ENCODE results near the gene AZIN2.
A peak's percentile ranks its signal among the peaks of the same experiment; 100 is the strongest.
"Not testable (repeated sequence)": the region's sequence is repeated elsewhere in the genome, so short reads cannot be mapped to it uniquely, and the experiment has no call there.

The AZIN2 gene

DNA sequence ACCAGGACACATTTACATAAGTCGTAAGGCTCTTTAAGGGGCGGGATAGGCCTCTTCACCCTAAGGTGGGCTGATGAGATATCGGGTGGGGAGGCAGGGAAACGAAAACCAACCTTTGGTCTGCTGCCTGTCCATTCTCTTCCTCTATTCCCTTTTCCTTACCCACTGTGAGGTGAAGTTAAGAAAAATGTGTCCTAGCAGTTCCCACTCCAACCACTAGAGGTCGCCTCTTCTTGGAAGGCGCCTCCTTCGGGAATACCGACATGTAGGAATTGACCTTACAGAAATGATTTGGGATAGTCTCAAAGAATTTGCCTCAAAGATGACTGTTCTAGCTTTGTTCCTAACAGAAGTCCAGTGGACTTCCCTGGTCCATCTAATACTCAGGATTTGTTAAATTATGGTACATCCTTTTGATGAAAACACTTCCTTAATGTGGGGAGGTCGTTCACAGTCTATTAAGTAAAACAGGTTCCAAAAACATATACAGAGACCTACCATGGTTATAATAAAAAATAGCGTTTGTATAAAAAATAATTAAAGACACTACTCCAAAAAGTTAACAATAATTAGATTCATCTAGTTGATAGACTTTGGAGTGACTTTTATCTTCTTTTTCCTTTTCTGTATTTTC, 14.1 kb downstream of the AZIN2 start:
- DNase-seq (ENCODE audit: low spot score): peak; percentile 75

DNA sequence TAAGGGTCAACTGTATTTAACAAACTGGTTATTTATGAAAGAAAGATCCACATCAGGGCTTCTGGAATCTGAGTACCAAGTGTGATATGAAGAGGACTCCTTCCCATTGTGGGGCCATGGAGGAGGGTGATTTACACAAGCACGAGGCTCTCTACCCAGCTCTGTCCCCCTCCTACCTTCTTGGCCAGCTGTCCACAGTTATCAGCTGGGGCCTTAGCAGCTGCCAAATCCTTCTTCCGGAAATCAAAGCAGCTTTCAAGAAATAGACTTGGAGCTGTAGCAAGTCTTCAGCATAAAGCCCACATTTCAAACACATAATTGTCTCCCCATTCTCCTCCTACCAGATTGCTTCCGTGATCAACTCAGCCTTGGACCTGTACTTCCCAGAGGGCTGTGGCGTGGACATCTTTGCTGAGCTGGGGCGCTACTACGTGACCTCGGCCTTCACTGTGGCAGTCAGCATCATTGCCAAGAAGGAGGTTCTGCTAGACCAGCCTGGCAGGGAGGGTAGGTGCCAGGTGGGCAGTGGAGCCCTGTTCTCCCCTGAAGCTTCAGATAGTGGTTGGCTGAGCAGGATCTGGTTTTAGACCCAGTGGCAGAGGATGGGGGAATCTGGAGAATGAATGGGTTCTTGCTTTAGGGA, 15.5 kb downstream of the AZIN2 start:
- DNase-seq (ENCODE audit: low spot score): peak; percentile 0

DNA sequence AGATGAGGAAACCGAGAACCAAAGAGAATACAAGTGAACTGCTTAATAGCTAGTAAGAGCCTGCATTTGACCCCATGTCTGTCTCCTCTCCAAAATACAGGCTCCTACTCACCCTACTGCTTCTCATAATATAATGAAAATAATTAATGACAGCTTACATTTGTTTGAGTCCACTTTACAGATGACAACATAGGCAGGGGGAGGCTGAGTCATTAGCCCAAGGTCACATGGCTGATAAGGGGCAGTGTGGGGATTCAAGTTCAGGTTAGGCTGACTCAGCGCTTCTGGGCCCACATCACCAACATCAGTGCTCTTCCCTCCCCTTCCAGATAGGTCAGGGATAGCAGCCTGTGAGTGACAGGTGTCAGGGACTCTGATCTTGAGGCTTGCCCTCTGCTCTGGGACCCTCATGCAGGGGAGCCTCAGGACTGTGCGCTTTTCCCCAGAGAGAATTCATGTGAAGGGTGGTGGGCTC, 16.2 kb downstream of the AZIN2 start:
- DNase-seq (ENCODE audit: low spot score): peak; percentile 2

DNA sequence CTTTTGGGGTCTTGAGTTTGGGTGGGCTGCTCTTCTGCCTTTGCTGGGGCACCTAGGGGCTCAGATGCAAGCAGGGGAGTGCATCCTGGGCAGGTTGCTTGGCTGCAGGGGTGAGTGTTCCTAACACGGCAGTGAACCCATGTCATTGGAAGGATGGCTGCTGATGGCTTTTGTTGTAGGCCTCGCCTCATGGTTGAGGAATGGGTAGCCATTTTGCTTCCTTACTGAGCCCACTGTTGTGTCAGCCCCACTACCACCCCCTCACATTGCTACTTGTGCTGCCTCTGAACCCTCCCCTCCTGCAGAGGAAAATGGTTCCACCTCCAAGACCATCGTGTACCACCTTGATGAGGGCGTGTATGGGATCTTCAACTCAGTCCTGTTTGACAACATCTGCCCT, 16.8 kb downstream of the AZIN2 start:
- peak; percentile 1 for DNase-seq (ENCODE audit: low spot score)

DNA sequence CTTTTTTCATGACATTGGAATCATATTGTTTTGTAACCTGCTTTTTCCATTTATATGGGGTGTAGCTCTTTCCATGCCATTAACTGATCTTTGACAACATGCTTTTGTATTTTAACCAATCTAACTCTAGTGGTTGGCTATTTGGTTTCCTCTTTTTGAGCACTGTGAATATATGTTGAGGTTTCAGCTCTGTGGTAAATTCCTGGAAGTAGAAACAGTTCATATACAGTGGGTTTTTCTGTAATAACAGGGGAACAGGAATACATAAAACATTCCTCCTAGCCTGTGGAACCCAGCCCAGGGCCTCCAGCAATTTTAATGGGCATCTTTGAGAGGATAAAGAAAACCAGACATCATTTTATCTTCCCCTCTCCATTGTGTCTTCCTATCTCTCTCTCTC, 17.4 kb downstream of the AZIN2 start:
- DNase-seq (ENCODE audit: low spot score): no peak

DNA sequence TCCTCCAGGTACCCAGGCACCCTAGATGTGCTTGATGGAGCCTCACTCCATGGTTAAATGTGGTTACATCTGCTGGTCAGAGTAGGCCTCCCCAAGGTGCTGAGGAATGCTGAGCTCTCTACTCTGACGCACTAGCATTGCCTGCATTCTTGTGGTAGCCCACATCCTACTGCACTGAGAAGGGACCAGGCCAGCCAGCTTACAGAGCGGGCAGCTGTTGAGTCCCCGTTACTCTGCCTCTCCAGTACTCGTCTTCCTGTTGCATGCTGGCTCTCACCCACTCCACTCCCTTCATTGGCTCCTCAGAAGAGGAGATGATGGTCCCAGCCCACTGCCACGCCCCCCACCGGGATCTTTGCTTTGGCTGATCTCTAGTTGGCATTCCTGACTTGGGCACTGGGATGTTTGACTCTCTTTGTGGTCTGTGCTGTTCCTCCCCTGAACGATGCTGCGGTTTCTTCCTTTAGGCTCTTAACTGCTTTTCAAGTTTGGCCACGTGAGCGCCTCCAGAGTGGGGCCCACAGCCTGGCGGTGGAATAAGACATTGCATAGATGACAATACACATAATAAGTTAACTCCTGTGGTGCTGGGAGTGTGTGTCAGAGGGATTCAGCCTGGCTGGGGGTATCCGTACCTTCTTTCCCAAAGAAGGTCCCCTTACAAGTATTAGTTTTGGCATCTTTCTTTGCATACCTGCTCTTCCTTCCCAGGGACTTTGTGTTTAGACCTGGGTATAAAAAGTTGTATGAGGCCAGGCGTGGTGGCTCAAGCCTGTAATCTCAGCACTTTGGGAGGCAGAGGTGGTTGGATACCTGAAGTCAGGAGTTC, 18.6 kb downstream of the AZIN2 start:
- DNase-seq (ENCODE audit: low spot score): peak; percentile 49

DNA sequence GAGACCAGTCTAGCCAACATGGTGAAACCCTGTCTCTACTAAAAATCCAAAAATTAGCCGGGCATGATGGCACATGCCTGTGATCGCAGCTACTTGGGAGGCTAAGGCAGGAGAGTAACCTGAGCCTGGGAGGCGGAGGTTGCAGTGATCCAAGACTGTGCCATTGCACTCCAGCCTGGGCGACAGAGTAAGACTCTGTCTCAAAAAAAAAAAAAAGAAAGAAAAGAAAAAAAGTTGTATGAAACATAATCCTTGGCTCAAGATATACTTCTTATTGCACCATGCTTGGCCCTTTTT, 19.1 kb downstream of the AZIN2 start:
- DNase-seq (ENCODE audit: low spot score): not testable (repeated sequence)

DNA sequence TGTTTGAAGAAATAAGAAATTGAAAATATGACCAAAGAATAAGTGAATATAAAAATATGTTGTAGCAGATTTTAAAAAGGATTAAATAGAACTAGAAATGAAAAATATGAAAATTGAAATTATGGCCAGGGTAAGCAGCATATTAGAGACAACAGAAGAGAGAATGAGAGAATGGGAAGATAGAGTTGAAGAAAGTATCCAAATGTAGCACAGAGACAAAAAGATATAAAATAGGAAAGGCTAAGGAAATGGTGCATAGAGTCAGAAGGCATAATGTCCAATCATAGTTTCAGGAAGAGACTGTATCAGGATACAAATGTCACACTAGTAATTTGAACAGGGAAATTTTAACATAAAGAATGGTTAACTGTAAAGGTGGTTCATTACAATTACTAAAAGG, 29.5 kb downstream of the AZIN2 start:
- DNase-seq (ENCODE audit: low spot score): no peak

DNA sequence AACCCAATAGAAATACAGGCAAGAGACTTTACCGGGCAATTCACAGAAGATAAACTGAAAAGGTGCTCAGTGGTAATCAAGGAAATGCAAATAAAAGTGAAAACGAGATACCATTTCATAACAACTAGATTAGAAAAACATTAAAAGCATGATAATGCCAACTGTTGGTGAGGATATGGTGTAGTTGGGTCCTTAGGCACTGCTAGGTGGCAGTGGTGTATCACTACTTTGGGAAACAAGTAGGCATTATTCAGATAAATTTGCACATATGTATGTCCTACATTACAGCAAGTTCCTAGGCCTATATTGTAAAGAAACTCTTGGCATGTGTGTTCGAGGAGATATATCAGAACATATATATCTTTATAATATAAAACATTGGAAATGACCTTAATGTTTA, 31.0 kb downstream of the AZIN2 start:
- peak; percentile 5 for DNase-seq (ENCODE audit: low spot score)

DNA sequence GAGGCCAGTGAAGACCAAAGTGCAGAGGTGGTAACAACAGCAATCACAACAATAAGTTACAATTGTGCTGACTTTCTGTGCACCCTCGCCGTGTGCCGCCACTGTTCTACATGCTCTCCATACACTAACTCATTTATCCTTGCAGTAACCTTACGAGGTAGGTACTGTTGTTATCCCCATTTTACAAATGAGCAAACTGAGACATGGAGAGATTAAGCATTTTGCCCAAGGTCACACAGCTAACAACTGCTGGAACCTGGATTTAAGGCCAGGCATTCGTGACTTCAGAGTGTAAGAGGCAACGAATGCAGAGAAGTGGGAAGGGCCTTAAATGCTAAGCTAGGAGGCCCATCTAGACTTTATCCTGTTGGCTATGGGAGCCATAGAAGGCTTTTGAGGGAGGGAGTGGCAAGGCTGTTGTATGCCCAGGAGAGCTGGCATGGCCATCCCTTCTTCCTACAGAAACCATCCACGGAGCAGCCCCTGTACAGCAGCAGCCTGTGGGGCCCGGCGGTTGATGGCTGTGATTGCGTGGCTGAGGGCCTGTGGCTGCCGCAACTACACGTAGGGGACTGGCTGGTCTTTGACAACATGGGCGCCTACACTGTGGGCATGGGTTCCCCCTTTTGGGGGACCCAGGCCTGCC, 36.6 kb downstream of the AZIN2 start:
- DNase-seq (ENCODE audit: low spot score): no peak

DNA sequence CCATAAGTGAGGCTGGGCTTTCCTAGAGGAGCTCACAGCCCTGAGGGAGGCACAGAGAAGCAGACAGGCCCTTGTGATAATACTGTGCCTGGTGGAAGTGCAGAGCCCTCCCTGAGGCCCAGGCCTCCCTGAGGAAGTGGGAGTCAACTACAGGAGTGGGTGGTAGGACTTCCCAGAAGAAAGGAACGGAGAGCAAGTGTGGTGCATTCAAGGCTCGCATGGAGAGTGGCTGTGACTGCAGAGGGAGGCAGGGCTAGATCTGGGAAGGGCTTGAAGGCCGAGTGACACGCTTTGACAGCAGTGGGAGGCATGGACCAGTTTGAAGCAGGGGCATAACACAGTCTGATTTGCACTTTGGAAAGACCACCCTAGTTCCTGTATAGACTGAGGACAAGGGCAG, 37.3 kb downstream of the AZIN2 start:
- DNase-seq (ENCODE audit: low spot score): no peak

DNA sequence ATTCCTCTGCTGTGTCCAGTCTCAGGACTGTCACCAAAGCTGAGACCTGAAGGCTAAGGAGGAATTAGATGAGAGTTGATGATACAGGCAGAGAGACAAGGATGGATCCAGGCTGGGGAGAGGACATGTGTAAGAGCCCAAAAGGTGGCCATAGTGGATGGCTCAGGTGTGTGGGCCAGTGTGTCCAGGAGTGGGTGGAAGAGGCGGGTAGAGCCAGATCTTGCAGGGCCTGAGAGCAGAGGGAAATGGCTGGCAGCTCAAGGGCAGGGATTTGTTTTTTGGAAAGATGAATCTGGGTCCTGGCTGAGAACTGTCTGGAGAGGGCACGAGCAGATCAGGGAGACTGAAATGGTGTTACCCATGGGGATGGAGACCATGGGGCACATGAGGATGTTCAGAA, 38.1 kb downstream of the AZIN2 start:
- no peak for DNase-seq (ENCODE audit: low spot score)

DNA sequence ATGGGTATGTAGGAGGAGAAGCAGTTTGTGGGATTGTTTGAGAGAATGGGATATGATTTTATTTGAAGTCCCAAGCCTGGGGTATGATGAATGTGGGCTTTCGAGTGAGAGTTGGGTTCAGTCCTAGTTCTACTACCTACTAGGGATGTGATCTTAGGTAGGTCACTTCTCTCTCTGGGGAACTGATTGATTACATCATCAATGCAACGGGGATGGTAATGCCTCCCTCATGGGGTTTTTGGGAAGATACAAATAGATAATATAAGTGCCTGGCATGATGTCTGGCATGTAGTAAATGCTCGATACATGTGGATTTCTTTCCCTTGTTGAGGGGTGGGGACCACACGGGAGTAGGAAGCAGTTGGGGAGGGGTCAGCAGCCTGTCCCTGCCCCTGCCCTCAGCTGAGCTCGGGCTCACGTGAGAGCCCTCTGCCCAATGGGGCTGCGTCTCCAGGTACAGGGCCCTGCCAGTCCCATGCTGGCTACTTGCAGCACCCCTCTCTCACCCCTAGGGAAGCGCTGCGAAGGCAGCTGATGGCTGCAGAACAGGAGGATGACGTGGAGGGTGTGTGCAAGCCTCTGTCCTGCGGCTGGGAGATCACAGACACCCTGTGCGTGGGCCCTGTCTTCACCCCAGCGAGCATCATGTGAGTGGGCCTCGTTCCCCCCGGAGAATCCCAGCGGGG, 38.7 kb downstream of the AZIN2 start:
- peak; percentile 66 for DNase-seq (ENCODE audit: low spot score)

DNA sequence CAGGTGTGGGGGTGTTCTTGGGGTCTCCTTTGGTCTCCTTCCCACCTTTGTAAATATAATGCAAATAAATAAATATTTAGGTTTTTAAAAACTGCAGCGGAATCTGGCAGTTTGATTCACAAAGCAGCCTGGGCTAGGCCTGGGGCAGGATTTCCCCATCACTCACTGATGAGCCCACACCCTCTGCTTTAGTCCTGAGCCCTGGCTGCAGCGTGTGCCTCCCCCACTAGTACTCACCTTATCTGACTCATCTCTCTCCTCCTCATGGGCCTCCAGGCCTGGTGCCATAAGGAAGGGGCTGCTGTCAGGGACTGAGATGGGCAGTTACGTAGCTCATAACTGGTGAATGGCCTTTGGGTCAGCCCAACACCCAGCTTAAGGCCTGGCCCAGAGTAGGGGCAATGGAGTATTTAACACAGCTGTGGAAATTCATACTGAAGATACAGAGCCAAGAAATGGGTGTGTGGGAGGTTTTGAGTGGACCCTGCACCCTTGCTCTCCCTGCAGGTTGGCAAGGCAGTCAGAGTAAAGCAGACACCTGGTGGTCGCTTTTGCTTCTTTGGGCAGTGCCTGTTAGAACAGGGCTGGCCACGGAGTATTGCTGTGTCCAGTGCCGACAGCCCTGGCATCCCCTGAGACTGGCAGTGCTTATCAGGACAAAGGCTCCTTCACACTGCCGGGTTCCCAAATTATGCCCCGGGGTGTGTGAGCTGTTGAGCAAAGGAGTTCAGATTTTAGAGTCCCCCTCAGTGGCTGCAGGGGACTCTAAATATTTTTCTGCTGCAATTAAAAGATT, 39.7 kb downstream of the AZIN2 start:
- DNase-seq (ENCODE audit: low spot score): no peak

DNA sequence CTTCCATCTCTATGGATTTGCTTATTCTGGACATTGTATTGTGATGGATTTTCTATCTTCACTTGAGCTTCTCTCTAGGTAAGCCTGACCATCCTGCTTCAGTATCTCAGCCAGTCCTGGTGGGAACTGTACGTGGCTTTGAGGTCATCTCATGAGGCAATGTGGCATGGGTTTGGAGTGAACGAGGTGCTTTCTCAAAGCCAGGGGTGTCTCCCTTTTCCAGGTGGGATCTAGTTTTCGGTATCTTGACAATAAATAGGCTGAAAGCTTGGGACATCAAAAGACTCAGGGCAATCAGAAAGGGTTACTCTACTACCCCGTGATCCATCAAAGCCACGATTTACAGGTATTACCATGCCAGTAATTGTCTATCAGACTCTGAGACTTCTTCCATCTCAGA, 40.8 kb downstream of the AZIN2 start:
- no peak for DNase-seq (ENCODE audit: low spot score)

DNA sequence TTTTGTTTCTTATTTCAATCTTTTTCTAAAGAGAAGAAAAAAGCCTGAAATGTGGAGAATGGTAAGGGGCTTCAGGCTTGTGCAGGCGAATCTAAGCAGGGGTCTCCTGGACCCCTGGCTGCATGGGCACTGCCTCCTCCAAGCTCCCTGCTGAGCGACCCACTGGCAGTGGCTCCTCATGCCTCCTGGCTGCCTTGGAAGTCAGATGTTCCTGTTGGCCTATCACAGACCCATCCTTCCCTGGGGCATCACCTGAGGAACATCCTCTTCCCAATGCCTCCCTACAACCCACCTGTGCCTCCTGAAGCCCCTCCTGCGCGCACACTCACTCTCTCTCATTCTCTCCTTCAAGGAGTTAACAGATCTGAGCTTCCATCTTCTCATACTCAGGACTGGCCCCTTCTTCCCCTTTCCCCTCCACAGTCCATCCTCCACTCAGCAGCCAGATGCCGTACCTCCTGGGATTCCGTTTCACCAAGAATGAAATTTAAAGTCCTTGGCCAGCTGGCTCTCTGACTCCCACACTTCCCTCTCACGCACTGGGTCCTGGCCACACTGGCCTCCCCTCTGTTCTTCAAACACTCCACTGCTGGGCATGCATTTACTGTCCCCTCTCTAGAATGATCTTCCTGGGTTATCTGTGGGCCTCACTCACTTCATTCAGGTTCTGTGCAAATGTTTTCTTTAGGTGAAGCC, 41.7 kb downstream of the AZIN2 start:
- no peak for DNase-seq (ENCODE audit: low spot score)

DNA sequence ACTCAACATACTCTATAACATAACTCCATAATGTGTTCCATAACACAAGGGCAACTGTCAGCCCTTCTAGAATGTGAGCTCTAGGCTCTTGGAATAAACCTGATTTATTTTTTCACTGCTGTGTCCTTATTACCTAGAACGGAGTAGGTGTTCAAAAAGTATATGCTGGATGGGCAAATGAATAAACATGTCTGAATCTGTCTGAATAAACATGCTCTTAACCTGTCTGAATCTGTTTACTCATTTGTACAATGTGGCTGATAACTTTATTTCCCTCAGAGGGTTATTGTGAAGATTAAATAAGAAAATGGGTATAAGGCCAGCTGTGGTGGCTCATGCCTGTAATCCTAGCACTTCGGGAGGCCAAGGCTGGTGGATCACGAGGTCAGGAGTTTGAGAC, 42.3 kb downstream of the AZIN2 start:
- no peak for DNase-seq (ENCODE audit: low spot score)

DNA sequence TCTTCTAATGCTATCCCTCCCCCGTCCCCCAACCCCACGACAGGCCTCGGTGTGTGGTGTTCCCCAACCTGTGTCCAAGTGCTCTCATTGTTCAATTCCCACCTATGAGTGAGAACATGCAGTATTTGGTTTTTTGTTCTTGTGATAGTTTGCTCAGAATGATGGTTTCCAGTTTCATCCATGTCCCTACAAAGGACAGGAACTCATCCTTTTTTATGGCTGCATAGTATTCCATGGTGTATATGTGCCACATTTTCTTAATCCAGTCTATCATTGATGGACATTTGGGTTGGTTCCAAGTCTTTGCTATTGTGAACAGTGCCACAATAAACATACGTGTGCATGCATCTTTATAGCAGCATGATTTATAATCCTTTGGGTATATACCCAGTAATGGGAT, 43.7 kb downstream of the AZIN2 start:
- not testable (repeated sequence) for DNase-seq (ENCODE audit: low spot score)

DNA sequence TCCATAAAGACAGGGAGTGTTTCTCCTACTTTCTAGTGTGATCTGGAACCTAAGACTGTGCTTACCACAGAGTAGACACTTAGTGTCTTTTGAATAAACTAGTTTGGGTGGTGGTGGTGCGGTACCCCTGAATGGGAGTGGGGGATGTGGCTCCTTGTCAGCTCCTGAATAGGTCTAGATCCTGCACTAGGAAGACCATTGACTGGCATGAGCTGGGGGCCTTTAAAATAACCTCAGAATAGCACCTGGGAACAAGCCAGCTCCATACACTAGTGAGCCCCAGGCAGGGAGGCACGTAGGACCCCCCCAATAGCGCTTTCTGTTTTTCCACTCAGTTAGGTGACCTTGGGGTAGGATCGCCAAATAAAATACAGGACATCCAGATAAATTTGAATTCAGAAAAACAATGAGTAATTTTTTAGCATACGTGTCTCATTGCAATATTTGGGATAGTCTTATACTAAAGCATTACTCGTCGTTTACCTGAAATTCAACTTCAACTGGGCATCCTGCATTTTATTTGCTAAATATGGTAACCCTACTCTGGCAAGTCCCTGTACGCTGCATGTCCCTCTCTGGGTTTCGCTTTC, 45.6 kb downstream of the AZIN2 start:
- no peak for DNase-seq (ENCODE audit: low spot score)
